Activated B cell treated with CpG ODN at 0.5 μM for 24 hours (primary cell): ENCODE results near the gene ST6GAL1. TPM values are rescaled to one million over a fixed set of nuclear protein-coding genes. Genes with fewer than 3 reads are reported as not detected.
A peak's percentile ranks its signal among the peaks of the same experiment; 100 is the strongest.
"Not testable (repeated sequence)": the region's sequence is repeated elsewhere in the genome, so short reads cannot be mapped to it uniquely, and the experiment has no call there.

Source experiments
- ATAC-seq: fragments of 200-7000 bp; cut with Tn5 transposase; one replicate; pipeline ENCODE4 v1.10.0; 2021; ENCODE audit warnings: low read depth, mild to moderate bottlenecking, moderate library complexity
- CTCF ChIA-PET: fragments of 350-600 bp; sonication (Branson Sonifier 250); formaldehyde crosslinking; loops from one replicate; lab custom pipeline; 2021; ENCODE audit warnings: antibody characterized with exemption; lab: Charles Lee
- POLR2A ChIA-PET: fragments of 350-600 bp; sonication (Branson Sonifier 250); formaldehyde crosslinking; loops from one replicate; lab custom pipeline; 2021; ENCODE audit warnings: antibody characterized with exemption; lab: Charles Lee
- DNase-seq: peaks from one replicate; pipeline ENCODE4 v3.0.0; 2022
- H3K27ac Mint-ChIP-seq: one replicate; pipeline ENCODE4 v1.8.0; 2020; ENCODE audit warnings: mixed read lengths
- H3K27me3 Mint-ChIP-seq: one replicate; pipeline ENCODE4 v1.8.0; 2021; ENCODE audit warnings: mixed read lengths
- H3K36me3 Mint-ChIP-seq: one replicate; pipeline ENCODE4 v1.8.0; 2021; ENCODE audit warnings: low read depth, mixed read lengths
- H3K4me1 Mint-ChIP-seq: one replicate; pipeline ENCODE4 v1.8.0; 2021; ENCODE audit warnings: mixed read lengths
- H3K4me3 Mint-ChIP-seq: one replicate; pipeline ENCODE4 v1.8.0; 2020; ENCODE audit warnings: mild to moderate bottlenecking, mixed read lengths
- H3K9me3 Mint-ChIP-seq: one replicate; pipeline ENCODE4 v1.8.0; 2020; ENCODE audit warnings: mixed read lengths
- CTCF ChIP-seq: fragments of 200-600 bp; IDR thresholded peaks from one replicate; pipeline ENCODE4 v1.8.0; 2022; ENCODE audit warnings: antibody characterized with exemption, mild to moderate bottlenecking
- intact Hi-C: fragments of 100-400 bp; cut with micrococcal nuclease; formaldehyde crosslinking; loops from one replicate; pipeline ENCODE4 v1.15.1; 2024
- total RNA-seq: library from RNA; stranded (reverse); gene quantifications from 2 replicates; pipeline ENCODE4 v1.2.3, GENCODE V29; 2022

The ST6GAL1 gene
- total RNA-seq, 1 donor from 2014 or later = 328 TPM

- no peaks in the 10 kb centered on the region for H3K27me3 Mint-ChIP-seq
- no peak for TF ChIP-seq CTCF
- CTCF ChIA-PET = interaction anchor here (0.7 to 1.6 kb wide), 8 partner anchors 9 to 171 kb away, joined by 3 to 10 read pairs (median 4); no protein-coding TSS in a partner anchor
- ATAC-seq = peak; percentile 68
- POLR2A ChIA-PET = interaction anchor here (0.6 to 3.0 kb wide), 38 partner anchors 8 to 1084 kb away, joined by 3 to 51 read pairs (median 6); partner anchors contain the start of genes EIF4A2, RPL39L, ST6GAL1 and TRA2B
- H3K9me3 Mint-ChIP-seq = no peaks in the 10 kb centered on the region
- H3K4me1 Mint-ChIP-seq = peaks cover 94% of the 10 kb centered on the region
- intact Hi-C loops = loop anchor here (1.0 to 10.0 kb wide), 9 partner anchors 9 to 1087 kb away; partner anchors contain the start of genes RPL39L and TRA2B
- peaks cover 53% of the 10 kb centered on the region for H3K36me3 Mint-ChIP-seq
- no peak for DNase-seq
- peak overlapping the region; percentile 98 for H3K27ac Mint-ChIP-seq
- H3K4me3 Mint-ChIP-seq = peak overlapping the region; percentile 96
These were observed 91.5 kb downstream of the ST6GAL1 start for GRCh38 chr3:187021748-187022402.

GRCh38 chr3:187022403-187023029, 92.2 kb downstream of the ST6GAL1 start:
- H3K4me3 Mint-ChIP-seq = peak overlapping the region; percentile 96
- peak overlapping the region; percentile 98 for H3K27ac Mint-ChIP-seq
- peaks cover 93% of the 10 kb centered on the region for H3K4me1 Mint-ChIP-seq
- ATAC-seq (no peak), DNase-seq (no peak)
- ChIA-PET POLR2A (interaction anchor here (0.8 to 3.0 kb wide), 30 partner anchors 7 to 1085 kb away, joined by 3 to 51 read pairs (median 9); partner anchors contain the start of genes EIF4A2, RPL39L, ST6GAL1 and TRA2B), CTCF (interaction anchor here (1.2 to 1.6 kb wide), 3 partner anchors 8 to 44 kb away, joined by 4 to 10 read pairs (median 8); no protein-coding TSS in a partner anchor)
- no peaks in the 10 kb centered on the region for H3K27me3 Mint-ChIP-seq
- H3K9me3 Mint-ChIP-seq = no peaks in the 10 kb centered on the region
- no peak for TF ChIP-seq CTCF
- intact Hi-C loops = loop anchor here (5.0 to 10.0 kb wide), 4 partner anchors 112 to 1088 kb away; partner anchors contain the start of genes RPL39L and TRA2B
- H3K36me3 Mint-ChIP-seq = peaks cover 57% of the 10 kb centered on the region

DNA sequence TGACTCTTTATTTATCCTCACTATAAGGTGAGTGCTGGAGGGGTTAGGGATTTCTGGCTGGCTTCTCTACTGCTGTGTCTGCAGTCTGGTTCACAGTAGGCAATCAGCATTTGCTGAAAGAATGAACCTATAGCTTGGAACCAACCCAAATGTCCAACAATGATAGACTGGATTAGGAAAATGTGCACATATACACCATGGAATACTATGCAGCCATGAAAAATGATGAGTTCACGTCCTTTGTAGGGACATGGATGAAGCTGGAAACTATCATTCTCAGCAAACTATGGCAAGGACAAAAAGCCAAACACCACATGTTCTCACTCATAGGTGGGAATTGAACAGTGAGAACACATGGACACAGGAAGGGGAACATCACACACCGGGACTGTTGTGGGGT, 93.0 kb downstream of the ST6GAL1 start:
- POLR2A ChIA-PET = interaction anchor here (0.6 to 3.0 kb wide), 5 partner anchors 18 to 141 kb away, joined by 3 to 23 read pairs (median 4); no protein-coding TSS in a partner anchor
- Mint-ChIP-seq H3K27ac (peak overlapping the region; percentile 98), H3K4me3 (peak overlapping the region; percentile 96), H3K4me1 (peaks cover 93% of the 10 kb centered on the region), H3K36me3 (peaks cover 60% of the 10 kb centered on the region)
- CTCF ChIA-PET, ATAC-seq, DNase-seq, H3K27me3 Mint-ChIP-seq, H3K9me3 Mint-ChIP-seq: not testable (repeated sequence)
- intact Hi-C loops = loop anchor here (5.0 to 10.0 kb wide), 4 partner anchors 111 to 1089 kb away; partner anchors contain the start of genes RPL39L and TRA2B

DNA sequence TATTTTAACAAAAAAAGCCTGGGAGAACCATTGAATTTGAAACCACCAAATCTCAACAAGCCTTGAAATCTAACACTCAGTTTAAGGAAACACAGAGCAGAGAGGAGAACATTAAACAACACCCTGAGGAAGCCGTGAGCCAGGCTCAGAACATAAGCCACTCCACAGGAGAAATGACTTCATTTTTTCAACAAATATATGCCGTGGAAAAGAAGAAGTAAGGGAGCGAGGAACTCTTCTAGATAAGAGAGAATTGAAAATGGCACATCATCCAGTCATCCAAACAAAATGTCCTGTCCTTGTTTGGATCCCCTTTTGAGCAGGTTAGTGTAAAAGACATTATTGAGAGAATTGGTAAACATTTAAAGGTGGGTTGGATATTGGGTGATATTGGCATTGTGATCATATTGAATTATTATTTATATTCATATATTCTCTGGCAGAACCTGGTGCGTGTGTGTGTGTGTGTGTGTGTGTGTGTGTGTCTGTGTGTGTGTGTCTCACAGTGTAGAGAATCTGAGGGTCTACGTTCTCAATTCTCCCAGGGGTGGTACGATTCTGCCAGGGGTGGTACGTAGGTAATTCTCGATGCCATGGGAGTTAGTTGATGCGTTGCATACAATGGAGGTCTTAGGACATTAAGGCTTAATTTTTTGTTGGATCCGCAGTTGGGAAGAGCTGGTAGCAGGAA, 94.4 kb downstream of the ST6GAL1 start:
- Mint-ChIP-seq H3K36me3 (peaks cover 57% of the 10 kb centered on the region), H3K27me3 (no peaks in the 10 kb centered on the region), H3K27ac (peak overlapping the region; percentile 93), H3K4me1 (peaks cover 93% of the 10 kb centered on the region), H3K4me3 (peak overlapping the region; percentile 84), H3K9me3 (no peaks in the 10 kb centered on the region)
- ATAC-seq = no peak
- CTCF ChIA-PET = interaction anchor here (1.5 to 1.8 kb wide), 2 partner anchors 42 to 175 kb away, joined by 3 to 4 read pairs; no protein-coding TSS in a partner anchor
- no peak for TF ChIP-seq CTCF
- no peak for DNase-seq
- POLR2A ChIA-PET = interaction anchor here (0.6 to 7.1 kb wide), 12 partner anchors 8 to 92 kb away, joined by 3 to 77 read pairs (median 18); partner anchors contain the start of gene ST6GAL1
- intact Hi-C loops = loop anchor here (5.0 to 10.0 kb wide), 4 partner anchors 110 to 1090 kb away; partner anchors contain the start of genes RPL39L and TRA2B

- peak overlapping the region; percentile 84 for H3K4me3 Mint-ChIP-seq
- ChIA-PET CTCF (interaction anchor here (1.5 to 1.9 kb wide), 4 partner anchors 8 to 176 kb away, joined by 3 to 6 read pairs (median 4); no protein-coding TSS in a partner anchor), POLR2A (interaction anchor here (0.7 to 7.1 kb wide), 21 partner anchors 9 to 176 kb away, joined by 3 to 77 read pairs (median 7); partner anchors contain the start of gene ST6GAL1)
- peaks cover 93% of the 10 kb centered on the region for H3K4me1 Mint-ChIP-seq
- no peaks in the 10 kb centered on the region for H3K9me3 Mint-ChIP-seq
- no peak for DNase-seq
- ATAC-seq = peak; percentile 32
- peaks cover 61% of the 10 kb centered on the region for H3K36me3 Mint-ChIP-seq
- H3K27me3 Mint-ChIP-seq = no peaks in the 10 kb centered on the region
- intact Hi-C loops = loop anchor here (10.0 kb wide), 3 partner anchors 110 to 1090 kb away; partner anchors contain the start of genes RPL39L and TRA2B
- H3K27ac Mint-ChIP-seq = peak overlapping the region; percentile 93
- no peak for TF ChIP-seq CTCF
These were observed 94.9 kb downstream of the ST6GAL1 start for GRCh38 chr3:187025254-187025655.
